Common myeloid progenitor, CD34-positive (primary cell): Measurements from ENCODE around the gene HMGCL.
"Not testable (repeated sequence)": the region's sequence is repeated elsewhere in the genome, so short reads cannot be mapped to it uniquely, and the experiment has no call there.

Experiments
- CTCF ChIA-PET: fragments of 350-600 bp; sonication (Branson Sonifier 250); formaldehyde crosslinking; loops from one replicate; lab custom pipeline; 2021; ENCODE audit warnings: antibody characterized with exemption; lab: Charles Lee
- POLR2A ChIA-PET: fragments of 350-600 bp; sonication (Branson Sonifier 250); formaldehyde crosslinking; loops from one replicate; lab custom pipeline; 2021; ENCODE audit warnings: antibody characterized with exemption; lab: Charles Lee
- DNase-seq, 3 donors: peaks; one replicate each; pipeline versions ENCODE4 v3.0.0 to v3.0.0-alpha.2; 2013
- H3K27ac ChIP-seq, 2 experiments: 1 replicate in 1 of 2; 2 replicates in 1 of 2; pipeline ENCODE4 v1.7.0; 2013; ENCODE audit warnings: inconsistent platforms in 2 of 2, low read length in 2 of 2, mild to moderate bottlenecking in 2 of 2, low read depth in 1 of 2, moderate library complexity in 1 of 2; ENCODE audit not compliant: severe bottlenecking in 2 of 2, insufficient read depth in 1 of 2, poor library complexity in 1 of 2
- H3K27me3 ChIP-seq, 5 experiments: replicated peaks in 2 of 5; 1 replicate in 3 of 5; 2 replicates in 2 of 5; pipeline versions ENCODE4 v1.6.1 to v1.7.0; 2013; ENCODE audit warnings: low read length in 4 of 5, mild to moderate bottlenecking in 2 of 5, moderate library complexity in 2 of 5, inconsistent platforms in 1 of 5; ENCODE audit not compliant: insufficient read depth in 5 of 5, control insufficient read depth in 4 of 5
- H3K36me3 ChIP-seq, 4 experiments: 1 replicate in 2 of 4; 2 replicates in 2 of 4; pipeline versions ENCODE4 v1.6.1 to v1.7.0; 2013; ENCODE audit warnings: low read length in 3 of 4, control low read depth in 1 of 4, mild to moderate bottlenecking in 1 of 4; ENCODE audit not compliant: control insufficient read depth in 4 of 4, insufficient read depth in 4 of 4
- H3K4me1 ChIP-seq, 4 experiments: 1 replicate in 3 of 4; 2 replicates in 1 of 4; pipeline versions ENCODE4 v1.6.1 to v1.7.1; 2013; ENCODE audit warnings: low read length in 3 of 4, mild to moderate bottlenecking in 3 of 4, control low read depth in 1 of 4, inconsistent platforms in 1 of 4, moderate library complexity in 1 of 4; ENCODE audit not compliant: control insufficient read depth in 4 of 4, insufficient read depth in 4 of 4; ENCODE audit errors: control extremely low read depth in 1 of 4
- H3K4me3 ChIP-seq, 7 experiments: 1 replicate in 4 of 7; 2 replicates in 3 of 7; pipeline versions ENCODE4 v1.5.1 to v1.7.0; 2013; ENCODE audit warnings: mild to moderate bottlenecking in 7 of 7, low read length in 6 of 7, moderate library complexity in 6 of 7, inconsistent platforms in 2 of 7, low read depth in 2 of 7, control low read depth in 1 of 7; ENCODE audit not compliant: insufficient read depth in 4 of 7, control insufficient read depth in 1 of 7; ENCODE audit errors: extremely low read depth in 1 of 7
- H3K9me3 ChIP-seq, 5 experiments: 1 replicate in 4 of 5; 2 replicates in 1 of 5; pipeline versions ENCODE4 v1.6.1 to v1.7.1; 2013; ENCODE audit warnings: low read length in 4 of 5, mild to moderate bottlenecking in 2 of 5, inconsistent platforms in 1 of 5, low read depth in 1 of 5, moderate library complexity in 1 of 5; ENCODE audit not compliant: control insufficient read depth in 4 of 5, insufficient read depth in 2 of 5; ENCODE audit errors: control extremely low read depth in 1 of 5
- WGBS: methylation state at CpG from one replicate; pipeline ENCODE4 v1.1.5; 2013; ENCODE audit not compliant: insufficient coverage; 5-methylcytosine and 5-hydroxymethylcytosine counted together

Gene HMGCL

DNA sequence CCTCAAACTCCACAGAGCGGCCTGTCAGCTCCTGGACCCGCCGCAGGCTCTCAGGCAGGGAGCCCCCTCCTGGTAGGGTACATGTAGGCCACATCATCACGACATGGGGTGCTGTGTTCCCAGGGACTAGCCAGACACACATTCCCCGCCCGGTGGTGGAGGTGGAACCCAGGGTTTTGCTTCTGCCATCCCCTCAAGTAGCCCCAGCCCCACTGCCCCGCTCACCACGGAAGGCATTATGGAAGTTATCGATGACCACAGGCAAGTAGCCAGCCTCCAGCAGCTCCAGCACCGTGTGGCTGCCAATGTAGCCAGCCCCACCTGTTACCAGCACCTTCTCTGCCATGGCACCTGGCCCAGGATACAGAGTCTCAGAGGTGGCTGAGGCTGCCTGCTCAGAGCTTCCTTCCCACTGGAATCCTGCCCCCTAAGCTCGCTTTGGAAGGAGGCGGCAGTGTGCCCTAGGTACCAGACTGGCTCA is 26.5 kb downstream of the HMGCL start:
- no peaks in the 10 kb centered on the region for H3K27me3 ChIP-seq
- ChIA-PET CTCF (interaction anchor here (0.5 to 4.6 kb wide), 9 partner anchors 11 to 118 kb away, joined by 3 to 28 read pairs (median 4); partner anchors contain the start of gene PITHD1), POLR2A (interaction anchor here (0.6 to 1.3 kb wide), 3 partner anchors 20 to 27 kb away, joined by 3 to 4 read pairs (median 3); partner anchors contain the start of gene PITHD1)
- DNase-seq: peak; percentile 48 to 56 (median 51)
- H3K4me3 ChIP-seq: no peak overlapping the region
- peaks cover 0 to 43% (median 27%) of the 10 kb centered on the region in 4 experiments for H3K36me3 ChIP-seq
- WGBS: 91% methylated on average over 12 of the region's 12 CpGs
- peaks cover 0 to 24% (median 21%) of the 10 kb centered on the region in 4 experiments for H3K4me1 ChIP-seq
- H3K9me3 ChIP-seq: no peaks in the 10 kb centered on the region
- no peak overlapping the region for H3K27ac ChIP-seq

DNA sequence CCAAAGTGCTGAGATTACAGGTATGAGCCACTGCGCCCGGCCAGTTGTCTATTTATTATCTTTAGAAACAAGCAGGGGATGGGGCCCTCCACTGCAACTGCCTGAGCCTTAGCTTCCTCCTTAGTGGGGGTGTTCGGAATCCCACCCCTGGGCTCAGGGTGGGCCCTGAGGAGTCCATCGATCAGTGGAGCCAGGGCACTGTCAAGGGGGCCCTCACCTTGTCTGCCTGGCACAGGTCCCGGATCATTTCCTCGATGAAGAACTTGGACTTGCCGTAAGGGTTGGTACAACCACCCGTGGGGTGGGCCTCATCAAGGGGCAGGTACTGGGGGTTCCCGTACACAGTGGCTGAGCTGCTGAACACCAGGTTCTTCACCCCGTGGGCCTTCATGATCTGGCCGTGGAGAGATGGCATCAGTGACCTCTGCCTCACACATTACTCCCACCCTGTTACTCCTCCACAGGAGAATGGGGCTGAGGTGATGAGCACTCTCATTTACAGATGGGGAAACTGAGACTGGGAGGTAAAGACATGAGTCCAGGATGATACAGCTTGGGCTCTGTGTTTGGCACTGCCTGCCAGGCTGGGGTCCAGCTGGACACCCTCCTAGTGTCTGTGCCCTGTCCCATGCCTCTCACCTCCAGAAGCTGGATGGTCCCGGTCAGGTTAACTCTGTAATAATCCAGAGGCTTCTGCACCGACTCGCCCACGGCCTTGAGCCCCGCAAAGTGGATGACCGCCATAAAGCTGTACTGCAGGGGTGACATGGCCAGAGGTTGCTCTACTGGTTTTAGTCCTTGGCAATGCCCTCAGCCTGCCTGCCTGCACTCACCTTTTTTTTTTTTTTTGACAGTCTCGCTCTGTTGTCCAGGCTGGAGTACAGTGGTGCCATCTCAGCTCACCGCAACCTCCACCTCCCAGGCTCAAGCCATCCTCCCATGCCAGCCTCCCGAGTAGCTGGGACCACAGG is 27.5 kb downstream of the HMGCL start:
- DNase-seq: no peak
- Histone ChIP-seq H3K4me1 (peaks cover 0 to 34% (median 30%) of the 10 kb centered on the region in 4 experiments), H3K27me3 (no peaks in the 10 kb centered on the region), H3K4me3 (no peak overlapping the region), H3K27ac (no peak overlapping the region), H3K9me3 (no peaks in the 10 kb centered on the region), H3K36me3 (peaks cover 0 to 50% (median 27%) of the 10 kb centered on the region in 4 experiments)
- ChIA-PET CTCF (interaction anchor here (0.5 to 4.6 kb wide), 10 partner anchors 8 to 119 kb away, joined by 3 to 28 read pairs (median 4); partner anchors contain the start of genes ELOA and PITHD1), POLR2A (interaction anchor here (1.1 to 1.3 kb wide), 2 partner anchors 19 to 26 kb away, joined by 3 to 4 read pairs; partner anchors contain the start of gene PITHD1)
- WGBS: 97% methylated on average over 16 of the region's 20 CpGs

DNA sequence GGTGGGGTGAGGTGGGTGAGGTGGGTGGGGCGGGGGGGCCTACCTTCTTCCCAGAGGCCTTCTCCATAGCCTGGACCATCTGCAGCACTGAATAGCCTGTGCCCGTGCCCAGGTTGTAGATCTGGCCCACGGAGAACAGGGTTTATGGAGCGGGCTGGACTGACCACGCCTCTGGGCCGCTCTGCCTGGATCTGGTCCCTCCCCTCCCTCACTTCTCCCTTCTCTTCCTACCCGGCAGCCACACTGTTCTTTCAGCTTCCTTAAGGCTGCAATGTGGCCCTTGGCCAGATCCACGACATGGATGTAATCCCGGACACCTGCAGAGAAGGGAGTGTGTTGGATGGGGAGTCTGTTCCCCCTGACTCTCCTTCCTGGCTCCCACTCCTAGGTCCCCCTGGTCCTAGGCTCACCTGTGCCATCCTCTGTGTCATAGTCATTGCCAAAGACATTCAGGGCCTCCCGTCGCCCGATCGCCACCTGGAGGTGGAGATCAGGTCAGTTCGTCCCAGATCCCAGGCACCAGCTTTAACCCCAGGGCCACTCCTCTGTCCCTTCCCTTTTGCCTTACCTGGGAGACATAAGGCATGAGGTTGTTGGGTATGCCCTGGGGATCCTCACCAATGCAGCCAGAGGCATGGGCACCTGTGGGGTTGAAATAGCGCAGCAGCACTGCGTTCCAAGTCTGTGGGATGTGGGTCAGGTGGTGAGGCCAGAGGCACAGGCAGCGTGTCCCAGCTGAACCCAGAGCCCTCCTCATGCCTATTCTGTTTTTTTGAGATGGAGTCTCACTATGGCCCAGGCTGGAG is 28.6 kb downstream of the HMGCL start:
- H3K4me1 ChIP-seq: peaks cover 0 to 45% (median 40%) of the 10 kb centered on the region in 4 experiments
- H3K4me3 ChIP-seq: no peak overlapping the region
- 96% methylated on average over 12 of the region's 17 CpGs for WGBS
- POLR2A ChIA-PET: no interaction called here
- H3K9me3 ChIP-seq: no peaks in the 10 kb centered on the region
- CTCF ChIA-PET: interaction anchor here (1.0 to 4.6 kb wide), 8 partner anchors 9 to 120 kb away, joined by 3 to 28 read pairs (median 6); partner anchors contain the start of gene PITHD1
- no peak for DNase-seq
- peaks cover 0 to 47% (median 27%) of the 10 kb centered on the region in 4 experiments for H3K36me3 ChIP-seq
- H3K27me3 ChIP-seq: no peaks in the 10 kb centered on the region
- H3K27ac ChIP-seq: no peak overlapping the region

DNA sequence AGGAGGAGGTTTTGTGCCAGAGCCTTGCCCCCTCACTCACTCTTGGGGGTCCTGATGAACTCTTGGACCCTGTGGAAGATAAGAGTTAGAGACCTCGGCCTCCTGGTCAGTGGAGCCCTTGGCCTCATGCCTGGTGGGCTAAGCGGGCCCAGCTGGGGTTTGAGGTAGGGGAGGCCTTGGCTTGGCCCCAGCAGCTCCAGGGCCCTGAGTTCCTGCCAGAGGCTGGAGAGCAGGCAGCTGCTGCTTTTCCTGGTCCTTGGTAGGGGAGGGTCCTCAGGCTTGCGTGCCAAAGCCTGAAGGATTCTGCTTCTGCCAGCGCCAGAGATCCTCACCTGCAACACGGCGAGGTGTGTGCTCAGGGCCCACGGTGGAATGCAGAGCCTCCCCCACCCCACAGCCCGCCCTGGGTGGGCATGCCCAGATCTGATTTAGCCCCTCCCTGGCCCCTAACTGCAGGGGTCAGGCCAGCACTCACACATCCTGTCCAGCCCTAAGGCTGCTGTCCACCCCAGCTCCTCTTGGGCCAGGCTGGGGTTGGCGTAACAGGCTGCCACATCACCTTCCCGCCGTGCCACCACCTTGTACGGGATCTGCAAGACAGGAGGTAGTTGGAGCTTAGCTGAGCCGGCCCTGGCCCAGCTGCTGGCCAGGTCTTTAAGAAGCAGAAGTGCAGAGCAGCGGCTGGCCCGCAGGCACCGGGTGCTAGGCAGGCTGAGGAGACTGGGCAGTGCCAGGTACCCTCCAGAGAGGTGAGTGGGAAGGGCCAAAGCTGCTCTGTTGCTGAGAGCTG is 29.4 kb downstream of the HMGCL start:
- no peak for DNase-seq
- Histone ChIP-seq H3K9me3 (no peaks in the 10 kb centered on the region), H3K27ac (no peak overlapping the region), H3K36me3 (peaks cover 0 to 47% (median 27%) of the 10 kb centered on the region in 4 experiments), H3K27me3 (no peaks in the 10 kb centered on the region), H3K4me1 (peaks cover 0 to 43% (median 38%) of the 10 kb centered on the region in 4 experiments), H3K4me3 (no peak overlapping the region)
- ChIA-PET CTCF (interaction anchor here (1.0 to 2.8 kb wide), 4 partner anchors 9 to 121 kb away, joined by 3 to 10 read pairs (median 4); no protein-coding TSS in a partner anchor), POLR2A (no interaction called here)
- WGBS: 94% methylated on average over 11 of the region's 16 CpGs

DNA sequence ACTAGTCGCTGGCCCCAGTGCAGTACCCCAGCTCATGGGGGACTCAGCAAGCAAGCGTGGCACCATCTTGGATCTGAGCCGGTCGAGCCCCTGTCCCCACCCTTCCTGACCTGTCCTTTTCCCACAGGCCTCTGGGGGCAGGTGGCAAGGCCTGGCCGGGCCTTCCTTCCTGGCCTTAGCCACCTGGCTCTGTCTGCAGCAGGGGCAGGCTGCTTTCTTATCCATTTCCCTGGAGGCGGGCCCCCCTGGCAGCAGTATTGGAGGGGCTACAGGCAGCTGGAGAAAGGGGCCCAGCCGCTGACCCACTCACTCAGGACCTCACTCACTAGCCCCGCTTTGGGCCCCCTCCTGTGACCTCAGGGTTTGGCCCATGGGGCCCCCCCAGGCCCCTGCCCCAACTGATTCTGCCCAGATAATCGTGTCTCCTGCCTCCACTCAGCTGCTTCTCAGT is 30.5 kb downstream of the HMGCL start:
- H3K36me3 ChIP-seq: peaks cover 0 to 47% (median 27%) of the 10 kb centered on the region in 4 experiments
- CTCF ChIA-PET: interaction anchor here (0.8 to 2.8 kb wide), 4 partner anchors 12 to 122 kb away, joined by 3 to 10 read pairs (median 3); no protein-coding TSS in a partner anchor
- WGBS: 92% methylated on average over 4 of the region's 9 CpGs

More for the DNA sequence above, 30.5 kb downstream of the HMGCL start:
- H3K27ac ChIP-seq, DNase-seq, POLR2A ChIA-PET, H3K9me3 ChIP-seq, H3K27me3 ChIP-seq, H3K4me3 ChIP-seq: not testable (repeated sequence)
- H3K4me1 ChIP-seq: peaks cover 4 to 47% (median 43%) of the 10 kb centered on the region in 4 experiments
